Spleen (tissue), 11 donors: ENCODE data around the gene CORO6. TPM values are rescaled to one million over a fixed set of nuclear protein-coding genes. Genes with fewer than 3 reads are reported as not detected.

Experiments
- DNase-seq: peaks from one replicate; pipeline ENCODE4 v3.0.0-alpha.2; 2020
- H3K27ac ChIP-seq, 8 donors: fragments of 200-600 bp; sonication (generic) in 7 of 8; 1 replicate in 4 of 8; 2 replicates in 4 of 8; pipeline versions ENCODE4 v1.5.0 to v1.8.0; 2016 to 2021; ENCODE audit warnings: inconsistent platforms in 4 of 8, mild to moderate bottlenecking in 4 of 8, moderate library complexity in 1 of 8
- H3K27me3 ChIP-seq, 7 donors: fragments of 200-600 bp; sonication (generic) in 6 of 7; replicated peaks in 1 of 7; 1 replicate in 4 of 7; 2 replicates in 3 of 7; pipeline versions ENCODE4 v1.5.0 to v1.8.0; 2016 to 2021; ENCODE audit warnings: inconsistent platforms in 3 of 7, mild to moderate bottlenecking in 1 of 7
- H3K36me3 ChIP-seq, 6 donors: fragments of 200-600 bp; sonication (generic) in 5 of 6; 1 replicate in 4 of 6; 2 replicates in 2 of 6; pipeline versions ENCODE4 v1.5.0 to v1.8.0; 2016 to 2021; ENCODE audit warnings: inconsistent platforms in 2 of 6
- H3K4me1 ChIP-seq, 6 donors: fragments of 200-600 bp; sonication (generic) in 5 of 6; 1 replicate in 3 of 6; 2 replicates in 3 of 6; pipeline versions ENCODE4 v1.5.0 to v1.8.0; 2016 to 2021; ENCODE audit warnings: inconsistent platforms in 3 of 6
- H3K4me3 ChIP-seq, 8 donors: fragments of 200-600 bp; sonication (generic) in 7 of 8; 1 replicate in 4 of 8; 2 replicates in 4 of 8; pipeline versions ENCODE4 v1.5.0 to v1.8.0; 2016 to 2021; ENCODE audit warnings: inconsistent platforms in 4 of 8, mild to moderate bottlenecking in 4 of 8, moderate library complexity in 2 of 8
- H3K9me3 ChIP-seq, 8 donors: fragments of 200-600 bp; sonication (generic) in 7 of 8; 1 replicate in 4 of 8; 2 replicates in 4 of 8; pipeline versions ENCODE4 v1.5.0 to v1.8.0; 2016 to 2021; ENCODE audit warnings: inconsistent platforms in 4 of 8
- POLR2A ChIP-seq, 3 donors: fragments of 450-650 bp; IDR thresholded peaks; one replicate each; pipeline ENCODE4 v1.5.1; 2017; ENCODE audit warnings: antibody characterized with exemption in 3 of 3, mild to moderate bottlenecking in 1 of 3
- POLR2AphosphoS5 ChIP-seq, 3 donors: sonication (generic); formaldehyde crosslinking; IDR thresholded peaks; one replicate each; pipeline ENCODE4 v1.5.1; 2017; ENCODE audit warnings: antibody characterized with exemption in 3 of 3
- WGBS, 5 donors: extraction: QIAGEN DNeasy Blood & Tissue Kit in 3 of 5; methylation state at CpG; one replicate each; pipeline versions ENCODE4 v1.1.5 to v1.1.7; 2013 to 2018; 5-methylcytosine and 5-hydroxymethylcytosine counted together
- intact Hi-C: fragments of 100-400 bp; cut with DNase I; formaldehyde crosslinking; loops from one replicate; pipeline ENCODE4 v1.15.0; 2023; ENCODE audit warnings: low total_unique reads
- polyA plus RNA-seq, 3 donors: library from polyadenylated mRNA; stranded (reverse); fragments of 200-250 nt; gene quantifications; one replicate each; pipeline ENCODE4 v1.2.1, GENCODE V29; 2013
- total RNA-seq, 7 donors: library from RNA; depleted of rRNA in 3 of 7; stranded (reverse); fragments of >200 nt in 3 of 7; fragmentation: NEBNext Ultra II Directional in 4 of 7; extraction: Animal tissue kit (Norgen Biotek cat#: 25700) in 4 of 7; gene quantifications; one replicate each; pipeline versions ENCODE4 v1.1.0 to v1.2.1, GENCODE V29; 2016 to 2021
- TF ChIP-seq, protein P1 (sequence below), 11 experiments: fragments of 200-600 bp in 7 of 11; fragments of 450-650 bp in 4 of 11; sonication (generic) in 4 of 11; IDR thresholded peaks in 8 of 11; conservative IDR thresholded peaks in 3 of 11; 1 replicate in 7 of 11; 2 replicates in 4 of 11; pipeline versions ENCODE4 v1.4.0 to v1.8.0; 2016 to 2021; ENCODE audit warnings: antibody characterized with exemption in 11 of 11, inconsistent platforms in 4 of 11, mild to moderate bottlenecking in 1 of 11
- donor health status: healthy with polysubstance abuse.
- donor health status: DM: no; HTN: no; CAD: no; lungs with moderate emphysema.
- donor health status: DM: no; HTN: no; CAD: no.
- donor health status: Bipolar disorder and iron deficiency.
- donor health status: healthy.
- donor health status: DM: no; HTN: no; CAD: no.
- donor health status: DM: yes; HTN: yes; CAD: no.

The CORO6 gene
- total and polyA plus RNA-seq, 10 donors: 0.81 to 5.1 (median 3.5) TPM

DNA sequence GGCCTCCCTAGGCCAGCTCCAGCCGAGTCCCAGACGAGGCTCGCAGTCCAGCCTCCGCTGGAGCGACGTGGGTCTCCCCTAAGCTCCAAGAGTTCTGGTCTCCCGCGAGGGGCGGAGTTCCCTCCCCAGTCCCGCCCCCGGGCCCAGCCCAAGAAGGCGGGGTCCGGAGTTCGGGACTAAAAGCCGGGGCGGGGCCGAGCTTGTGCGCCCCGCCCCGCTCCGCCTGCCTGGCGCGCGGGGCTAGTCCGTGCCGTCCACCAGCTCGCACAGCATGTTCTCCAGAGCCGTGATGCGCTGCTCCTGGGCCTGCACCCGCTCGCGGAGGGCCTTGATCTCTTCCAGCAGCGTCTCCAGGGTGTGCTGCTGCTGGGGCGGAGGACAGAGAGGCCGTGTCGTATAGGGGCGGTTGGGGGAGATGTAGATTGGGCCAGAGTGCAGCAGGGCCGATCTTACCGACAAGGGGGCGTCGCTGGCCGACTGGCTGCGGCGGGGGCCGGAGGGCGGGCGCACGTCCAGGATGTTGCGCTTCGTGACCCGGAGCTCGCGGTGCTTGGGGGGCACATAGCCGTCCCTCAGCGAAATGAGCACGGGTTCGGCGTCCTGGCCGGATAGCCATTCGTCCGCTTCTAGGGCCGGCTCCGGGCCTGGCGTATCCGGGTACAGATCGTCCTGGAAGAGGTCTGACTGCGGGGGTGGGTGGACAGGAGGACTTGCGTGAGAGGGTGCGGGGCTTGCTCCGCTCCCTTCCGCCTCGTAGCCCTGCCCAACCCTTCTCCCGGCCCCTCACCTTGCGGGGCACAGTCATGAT, 7.0 kb downstream of the CORO6 start:
- Histone ChIP-seq H3K9me3 (no peaks in the 10 kb centered on the region), H3K4me1 (peaks cover 43 to 69% (median 62%) of the 10 kb centered on the region in 6 donors), H3K27me3 (peaks cover 0 to 67% (median 10%) of the 10 kb centered on the region in 7 donors), H3K4me3 (peak overlapping the region; percentile 31 to 71 (median 42)), H3K36me3 (no peaks in the 10 kb centered on the region), H3K27ac (peak overlapping the region in 5 of 8 donors; percentile 47 to 82 (median 61))
- intact Hi-C loops: loop anchor here (2.0 kb wide), 1 partner anchor 25 kb away; no protein-coding TSS in a partner anchor
- TF ChIP-seq, protein P1, sequence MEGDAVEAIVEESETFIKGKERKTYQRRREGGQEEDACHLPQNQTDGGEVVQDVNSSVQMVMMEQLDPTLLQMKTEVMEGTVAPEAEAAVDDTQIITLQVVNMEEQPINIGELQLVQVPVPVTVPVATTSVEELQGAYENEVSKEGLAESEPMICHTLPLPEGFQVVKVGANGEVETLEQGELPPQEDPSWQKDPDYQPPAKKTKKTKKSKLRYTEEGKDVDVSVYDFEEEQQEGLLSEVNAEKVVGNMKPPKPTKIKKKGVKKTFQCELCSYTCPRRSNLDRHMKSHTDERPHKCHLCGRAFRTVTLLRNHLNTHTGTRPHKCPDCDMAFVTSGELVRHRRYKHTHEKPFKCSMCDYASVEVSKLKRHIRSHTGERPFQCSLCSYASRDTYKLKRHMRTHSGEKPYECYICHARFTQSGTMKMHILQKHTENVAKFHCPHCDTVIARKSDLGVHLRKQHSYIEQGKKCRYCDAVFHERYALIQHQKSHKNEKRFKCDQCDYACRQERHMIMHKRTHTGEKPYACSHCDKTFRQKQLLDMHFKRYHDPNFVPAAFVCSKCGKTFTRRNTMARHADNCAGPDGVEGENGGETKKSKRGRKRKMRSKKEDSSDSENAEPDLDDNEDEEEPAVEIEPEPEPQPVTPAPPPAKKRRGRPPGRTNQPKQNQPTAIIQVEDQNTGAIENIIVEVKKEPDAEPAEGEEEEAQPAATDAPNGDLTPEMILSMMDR (IDR thresholded peaks at IDR 0.05 in 8 of 11, conservative IDR thresholded peaks at IDR 0.05 in 3 of 11): peak in 1 of 11 experiments; percentile 31
- no peak for TF ChIP-seq POLR2A (IDR thresholded peaks at IDR 0.05)
- TF ChIP-seq POLR2AphosphoS5 (IDR thresholded peaks at IDR 0.05): peak; percentile 72 to 84 (median 83)
- DNase-seq: peak; percentile 97
- 1 to 2% (median 2%) methylated on average over 18 to 74 of the region's 74 CpGs for WGBS, 5 donors

DNA sequence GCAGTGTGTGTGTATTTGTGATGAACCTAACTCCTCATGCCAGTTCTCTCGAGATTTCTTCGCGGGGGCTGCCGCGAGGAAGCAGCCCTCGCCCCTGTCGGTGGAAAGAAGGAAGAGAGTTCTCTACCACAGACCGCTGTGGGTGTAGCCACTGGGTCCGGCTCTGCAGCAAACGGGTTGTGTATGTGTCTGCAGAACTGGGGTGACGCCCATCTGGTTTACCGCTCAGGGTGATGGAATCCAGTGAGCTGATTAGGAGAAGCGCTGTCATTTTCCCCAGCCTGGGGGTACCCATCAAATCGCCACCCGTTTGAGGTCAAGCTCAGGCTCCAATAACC, 7.7 kb downstream of the CORO6 start:
- Histone ChIP-seq H3K27ac (peak overlapping the region in 5 of 8 donors; percentile 47 to 82 (median 61)), H3K27me3 (peaks cover 0 to 67% (median 10%) of the 10 kb centered on the region in 7 donors), H3K4me1 (peaks cover 43 to 69% (median 62%) of the 10 kb centered on the region in 6 donors), H3K4me3 (peak overlapping the region; percentile 31 to 71 (median 42)), H3K9me3 (no peaks in the 10 kb centered on the region), H3K36me3 (no peaks in the 10 kb centered on the region)
- 2 to 10% (median 6%) methylated on average over 7 to 15 of the region's 15 CpGs for WGBS, 5 donors
- intact Hi-C loops: loop anchor here (2.0 kb wide), 1 partner anchor 24 kb away; no protein-coding TSS in a partner anchor
- DNase-seq: peak; percentile 87
- TF ChIP-seq, protein P1 (IDR thresholded peaks at IDR 0.05 in 8 of 11, conservative IDR thresholded peaks at IDR 0.05 in 3 of 11): peak in 1 of 11 experiments; percentile 9
- TF ChIP-seq POLR2AphosphoS5 (IDR thresholded peaks at IDR 0.05) (no peak), POLR2A (IDR thresholded peaks at IDR 0.05) (no peak)

DNA sequence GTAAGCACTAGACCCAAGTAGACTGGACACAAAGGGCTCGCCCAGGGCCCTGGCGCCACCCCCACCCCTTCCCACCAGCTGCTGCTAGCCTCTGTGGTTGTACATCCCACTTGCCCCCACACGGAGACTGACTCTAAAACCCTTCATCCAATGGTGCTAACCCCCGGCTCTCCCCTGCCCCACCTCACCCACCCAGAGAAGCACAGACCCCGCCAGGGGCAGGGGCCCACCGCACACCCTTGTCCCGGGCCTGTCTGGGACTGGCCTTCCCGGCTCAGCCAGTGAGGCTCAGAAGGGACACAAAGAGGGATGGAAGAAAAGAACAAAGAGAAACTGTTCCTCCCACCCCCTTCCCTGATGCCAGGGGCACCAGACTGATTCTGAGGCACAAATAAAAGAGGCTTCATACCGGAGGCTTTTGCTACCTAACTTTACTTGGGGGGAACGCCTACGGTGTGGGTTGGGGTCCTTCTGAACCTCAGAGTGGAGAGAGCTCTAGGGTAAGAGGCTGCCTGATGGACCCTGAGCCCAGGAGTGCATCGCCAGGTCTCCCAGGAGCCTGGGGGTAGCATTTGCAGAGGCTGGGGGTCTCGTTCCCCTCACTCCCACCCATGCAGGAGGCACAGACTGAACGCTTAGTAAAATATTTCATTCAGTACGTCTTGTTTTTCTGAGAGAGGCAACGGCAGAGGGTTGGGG, 8.2 kb downstream of the CORO6 start:
- DNase-seq: peak; percentile 78
- Histone ChIP-seq H3K4me3 (peak overlapping the region in 4 of 8 donors; percentile 44 to 71 (median 51)), H3K27me3 (peaks cover 0 to 66% (median 10%) of the 10 kb centered on the region in 7 donors), H3K9me3 (no peaks in the 10 kb centered on the region), H3K4me1 (peaks cover 43 to 69% (median 62%) of the 10 kb centered on the region in 6 donors), H3K27ac (peak overlapping the region in 2 of 8 donors; percentile 70 to 82), H3K36me3 (no peaks in the 10 kb centered on the region)
- WGBS, 5 donors: 55 to 69% (median 61%) methylated on average over 14 to 16 of the region's 16 CpGs
- TF ChIP-seq POLR2A (IDR thresholded peaks at IDR 0.05) (no peak), POLR2AphosphoS5 (IDR thresholded peaks at IDR 0.05) (no peak)
- TF ChIP-seq, protein P1 (IDR thresholded peaks at IDR 0.05 in 8 of 11, conservative IDR thresholded peaks at IDR 0.05 in 3 of 11): no peak
- intact Hi-C loops: loop anchor here (2.0 kb wide), 1 partner anchor 24 kb away; no protein-coding TSS in a partner anchor
